T-cell (primary cell): Measurements from ENCODE around the gene ENPP1. TPM values are rescaled to one million over a fixed set of nuclear protein-coding genes. Genes with fewer than 3 reads are reported as not detected.

ENCODE experiments used
- ATAC-seq, 4 experiments: fragments of 200-7000 bp in 3 of 4; fragments of 150-1000 bp in 1 of 4; cut with Tn5 transposase; replicated peaks in 1 of 4; 1 replicate in 3 of 4; 2 replicates in 1 of 4; pipeline ENCODE4 v1.10.0; 2021; ENCODE audit warnings: moderate library complexity in 3 of 4, mild to moderate bottlenecking in 2 of 4, moderate number of reproducible peaks in 1 of 4
- CTCF ChIA-PET, 2 donors: fragments of 300-600 bp; sonication (Branson Sonifier 250); formaldehyde crosslinking; loops; one replicate each; lab custom pipeline; 2022; ENCODE audit warnings: antibody characterized with exemption in 2 of 2; lab: Charles Lee
- POLR2A ChIA-PET, 2 donors: fragments of 300-600 bp; sonication (Branson Sonifier 250); formaldehyde crosslinking; loops; one replicate each; lab custom pipeline; 2022; ENCODE audit warnings: antibody characterized with exemption in 2 of 2; lab: Charles Lee
- DNase-seq, 35 experiments: peaks; one replicate each; pipeline versions ENCODE4 v3.0.0 to v3.0.0-alpha.2; 2013 to 2023
- H3K27ac ChIP-seq: one replicate; pipeline ENCODE4 v1.5.1; 2013; ENCODE audit warnings: low read length
- H3K27me3 ChIP-seq, 2 experiments: replicated peaks in 1 of 2; 1 replicate in 1 of 2; 2 replicates in 1 of 2; pipeline versions ENCODE4 v1.6.1 to v1.7.0; 2013; ENCODE audit warnings: low read length in 1 of 2, mixed read lengths in 1 of 2; ENCODE audit not compliant: control insufficient read depth in 2 of 2, insufficient read depth in 2 of 2; ENCODE audit errors: extremely low read depth in 1 of 2
- H3K36me3 ChIP-seq, 2 donors: 1 replicate in 1 of 2; 2 replicates in 1 of 2; pipeline versions ENCODE4 v1.6.1 to v1.7.0; 2013; ENCODE audit warnings: low read length in 1 of 2; ENCODE audit not compliant: control insufficient read depth in 2 of 2, insufficient read depth in 1 of 2; ENCODE audit errors: extremely low read depth in 1 of 2
- H3K4me1 ChIP-seq, 2 experiments: 1 replicate in 1 of 2; 2 replicates in 1 of 2; pipeline versions ENCODE4 v1.6.1 to v1.7.0; 2013; ENCODE audit warnings: low read length in 2 of 2, mixed read lengths in 1 of 2; ENCODE audit not compliant: insufficient read depth in 2 of 2, control insufficient read depth in 1 of 2; ENCODE audit errors: extremely low read depth in 1 of 2
- H3K4me3 ChIP-seq, 2 donors: 1 replicate in 1 of 2; 2 replicates in 1 of 2; pipeline versions ENCODE4 v1.5.1 to v1.7.0; 2013; ENCODE audit warnings: mild to moderate bottlenecking in 2 of 2, low read length in 1 of 2, moderate library complexity in 1 of 2; ENCODE audit not compliant: control insufficient read depth in 1 of 2; ENCODE audit errors: extremely low read depth in 1 of 2
- H3K9me3 ChIP-seq: 2 replicates; pipeline ENCODE4 v1.7.0; 2013
- H3K27ac Mint-ChIP-seq, 2 donors: one replicate each; pipeline ENCODE4 v1.8.0; 2020 to 2021; ENCODE audit warnings: mild to moderate bottlenecking in 2 of 2, mixed read lengths in 2 of 2
- H3K27me3 Mint-ChIP-seq, 2 donors: one replicate each; pipeline ENCODE4 v1.8.0; 2021 to 2022; ENCODE audit warnings: mixed read lengths in 2 of 2
- H3K36me3 Mint-ChIP-seq: one replicate; pipeline ENCODE4 v1.8.0; 2021; ENCODE audit warnings: mixed read lengths
- H3K4me1 Mint-ChIP-seq, 3 donors: one replicate each; pipeline ENCODE4 v1.8.0; 2020 to 2022; ENCODE audit warnings: mixed read lengths in 3 of 3, mild to moderate bottlenecking in 1 of 3
- H3K4me3 Mint-ChIP-seq, 3 donors: one replicate each; pipeline ENCODE4 v1.8.0; 2020 to 2022; ENCODE audit warnings: mild to moderate bottlenecking in 3 of 3, mixed read lengths in 3 of 3, moderate library complexity in 3 of 3
- H3K9me3 Mint-ChIP-seq, 3 donors: one replicate each; pipeline ENCODE4 v1.8.0; 2020 to 2022; ENCODE audit warnings: mixed read lengths in 3 of 3
- WGBS: methylation state at CpG from one replicate; pipeline ENCODE4 v1.1.5; 2013; ENCODE audit warnings: missing lambda C conversion rate; ENCODE audit not compliant: insufficient coverage; 5-methylcytosine and 5-hydroxymethylcytosine counted together
- total RNA-seq, 35 experiments: library from RNA in 6 of 35; stranded (reverse) in 6 of 35; fragments of 120-200 nt in 1 of 35; gene quantifications; one replicate each; pipeline versions ENCODE4 v1.2.1 to v1.2.4 and lab custom pipeline; 2013 to 2026

ENPP1 gene
- total RNA-seq, 5 donors from 2014 or later (not counting 1 experiment from before 2014, with no cell fraction given), result 0.15 to 0.47 (median 0.35) TPM

DNA sequence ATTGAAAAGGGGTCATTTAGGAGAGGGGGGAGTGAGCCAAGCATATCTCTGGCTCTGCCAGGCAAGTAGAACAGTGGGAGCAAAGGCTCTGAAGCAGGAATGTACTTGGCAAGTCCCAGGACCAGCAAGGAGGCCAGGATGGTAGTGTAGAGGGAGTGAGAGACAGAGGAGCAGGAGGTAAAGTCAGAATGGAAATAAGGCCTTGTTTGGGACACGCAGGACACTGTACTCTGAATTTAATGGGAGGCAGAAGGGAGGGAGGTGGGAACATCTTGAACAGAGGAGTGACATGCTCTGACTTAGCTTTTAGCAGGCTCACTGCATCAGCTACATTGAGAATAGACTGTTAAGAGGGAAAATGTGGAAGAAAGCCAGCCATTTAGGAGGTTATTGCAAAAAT lies 37.0 kb upstream of the ENPP1 start:
- DNase-seq (no peak), ATAC-seq (no peak)
- Mint-ChIP-seq H3K4me1 (no peaks in the 10 kb centered on the region), H3K36me3 (no peaks in the 10 kb centered on the region), H3K4me3 (no peak overlapping the region), H3K27me3 (peaks cover 10 to 14% of the 10 kb centered on the region in 2 donors), H3K9me3 (no peaks in the 10 kb centered on the region), H3K27ac (no peak overlapping the region)
- no peak overlapping the region for H3K4me3 ChIP-seq
- H3K36me3 ChIP-seq, result no peaks in the 10 kb centered on the region
- H3K27me3 ChIP-seq, result peaks cover 0 to 2% of the 10 kb centered on the region in 2 experiments
- CTCF ChIA-PET, result no interaction called here
- no peaks in the 10 kb centered on the region for H3K9me3 ChIP-seq
- no peak overlapping the region for H3K27ac ChIP-seq
- WGBS, result 69% methylated on average over 1 of the region's 1 CpG
- H3K4me1 ChIP-seq, result no peaks in the 10 kb centered on the region
- POLR2A ChIA-PET, result no interaction called here

DNA sequence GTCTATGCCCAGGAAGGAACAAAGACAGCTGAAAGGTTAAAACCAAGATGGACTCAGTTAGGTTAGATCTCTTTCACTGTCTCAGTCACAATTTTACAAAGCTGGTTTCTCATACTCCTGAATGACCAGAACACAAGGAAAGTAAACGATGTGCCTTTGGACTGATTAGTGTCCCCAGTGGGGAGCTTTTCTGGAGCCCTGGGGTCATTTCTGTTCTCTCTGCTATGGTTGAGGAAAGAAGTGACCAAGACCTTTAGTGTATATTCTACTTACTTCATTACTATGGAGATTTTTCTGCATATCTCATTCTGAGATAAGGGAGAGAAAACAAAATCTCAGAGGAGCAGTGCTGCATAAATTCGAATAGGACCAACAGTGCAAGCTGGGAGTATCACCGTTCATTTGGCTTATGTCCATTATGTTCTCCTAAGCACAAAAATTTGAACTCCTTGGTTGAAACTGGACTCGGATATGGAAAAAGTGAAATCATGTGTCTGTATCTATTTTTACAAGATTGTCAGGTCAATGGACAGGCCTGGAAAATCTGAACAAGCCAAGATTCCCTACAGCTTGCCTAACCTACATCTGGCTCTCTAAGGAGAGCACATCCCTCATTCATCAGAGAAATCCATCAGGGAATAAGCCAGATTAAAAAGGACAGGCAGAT lies 34.4 kb upstream of the ENPP1 start:
- Histone ChIP-seq H3K4me1 (no peaks in the 10 kb centered on the region), H3K4me3 (no peak overlapping the region), H3K36me3 (no peaks in the 10 kb centered on the region), H3K27ac (no peak overlapping the region), H3K9me3 (no peaks in the 10 kb centered on the region), H3K27me3 (peaks cover 0 to 2% of the 10 kb centered on the region in 2 experiments)
- Mint-ChIP-seq H3K4me1 (no peaks in the 10 kb centered on the region), H3K4me3 (no peak overlapping the region), H3K36me3 (no peaks in the 10 kb centered on the region), H3K27me3 (peaks cover 11 to 14% of the 10 kb centered on the region in 2 donors), H3K9me3 (no peaks in the 10 kb centered on the region), H3K27ac (no peak overlapping the region)
- ATAC-seq (no peak), DNase-seq (no peak)
- ChIA-PET CTCF (no interaction called here), POLR2A (interaction anchor here in 1 of 2 donors (0.6 kb wide), 1 partner anchor 293 kb away, joined by 3 read pairs; no protein-coding TSS in a partner anchor)
- WGBS, result no CpG with 5 or more reads among the region's 4 CpGs

DNA sequence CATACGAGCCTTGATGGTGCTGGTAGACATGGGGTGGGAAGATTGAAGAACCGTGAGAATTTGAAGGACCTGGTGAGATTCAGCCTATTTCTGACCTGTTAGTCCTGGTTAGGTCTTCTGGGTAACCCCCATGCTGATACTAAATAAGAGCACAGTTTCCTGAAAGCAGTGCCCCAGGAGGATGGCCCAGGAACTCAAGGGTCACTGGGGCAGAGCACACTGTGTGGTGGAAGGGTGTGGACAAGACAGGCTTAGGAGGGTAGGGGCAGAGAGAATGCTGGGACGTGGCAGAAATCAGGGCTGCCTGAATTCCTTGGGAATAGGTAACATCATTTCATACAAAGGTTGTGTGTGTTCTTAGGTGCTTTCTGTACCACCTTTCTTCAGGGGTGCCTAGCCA lies 31.9 kb upstream of the ENPP1 start:
- Mint-ChIP-seq H3K27me3 (peaks cover 8 to 12% of the 10 kb centered on the region in 2 donors), H3K36me3 (no peaks in the 10 kb centered on the region), H3K27ac (no peak overlapping the region), H3K9me3 (no peaks in the 10 kb centered on the region), H3K4me3 (no peak overlapping the region), H3K4me1 (no peaks in the 10 kb centered on the region)
- Histone ChIP-seq H3K9me3 (no peaks in the 10 kb centered on the region), H3K27me3 (peaks cover 0 to 6% of the 10 kb centered on the region in 2 experiments), H3K36me3 (no peaks in the 10 kb centered on the region), H3K4me3 (no peak overlapping the region), H3K4me1 (no peaks in the 10 kb centered on the region), H3K27ac (no peak overlapping the region)
- WGBS, result 67% methylated on average over 1 of the region's 3 CpGs
- CTCF ChIA-PET, result no interaction called here
- no peak for DNase-seq
- ATAC-seq, result no peak
- POLR2A ChIA-PET, result no interaction called here

DNA sequence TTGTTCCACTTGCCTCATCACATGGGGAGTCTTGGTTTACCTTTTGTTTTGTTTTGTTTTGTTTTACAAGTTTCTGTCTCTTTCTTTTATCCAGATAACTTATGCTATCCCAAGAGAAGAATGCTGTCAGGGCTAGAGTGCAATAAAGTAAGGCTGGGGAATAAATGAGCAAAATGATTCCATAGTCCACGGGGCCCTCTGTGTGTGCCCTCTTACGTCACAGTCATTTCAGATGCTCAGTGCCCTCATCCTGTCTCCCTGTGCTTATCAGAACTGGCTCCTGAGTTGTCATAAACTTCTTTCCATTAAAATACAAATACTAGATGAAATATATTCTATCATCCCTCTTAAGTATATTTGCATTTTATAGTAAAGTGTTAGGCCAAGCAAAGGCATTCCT lies 30.8 kb upstream of the ENPP1 start:
- Histone ChIP-seq H3K9me3 (no peaks in the 10 kb centered on the region), H3K27me3 (peaks cover 0 to 8% of the 10 kb centered on the region in 2 experiments), H3K4me3 (no peak overlapping the region), H3K36me3 (no peaks in the 10 kb centered on the region), H3K4me1 (no peaks in the 10 kb centered on the region), H3K27ac (no peak overlapping the region)
- no CpG with 5 or more reads among the region's 2 CpGs for WGBS
- ChIA-PET POLR2A (no interaction called here), CTCF (interaction anchor here in 1 of 2 donors (0.6 kb wide), 1 partner anchor 124 kb away, joined by 3 read pairs; no protein-coding TSS in a partner anchor)
- H3K4me3 Mint-ChIP-seq, result no peak overlapping the region
- ATAC-seq (no peak), DNase-seq (no peak)
- no peaks in the 10 kb centered on the region for H3K9me3 Mint-ChIP-seq
- no peaks in the 10 kb centered on the region for H3K4me1 Mint-ChIP-seq
- peaks cover 5 to 12% of the 10 kb centered on the region in 2 donors for H3K27me3 Mint-ChIP-seq
- H3K36me3 Mint-ChIP-seq, result no peaks in the 10 kb centered on the region
- H3K27ac Mint-ChIP-seq, result no peak overlapping the region

DNA sequence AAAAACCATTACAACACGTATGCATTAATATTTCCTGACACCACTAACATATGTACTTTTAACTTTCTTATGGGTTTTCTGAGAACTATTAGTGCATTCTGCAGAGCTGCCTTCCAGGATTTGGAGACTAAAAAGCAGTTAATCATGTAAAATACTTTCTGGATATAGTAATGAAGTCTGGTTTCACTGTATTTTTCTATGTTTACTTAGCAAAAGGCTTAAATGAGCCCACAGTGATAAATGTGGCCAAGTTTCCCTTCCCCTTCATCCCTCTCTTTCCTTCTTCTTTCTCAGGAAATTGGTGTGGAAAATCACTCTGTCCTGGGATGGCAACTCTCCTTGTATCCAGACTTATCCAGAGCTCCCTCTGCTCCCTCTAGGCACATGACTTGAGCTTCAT lies 29.7 kb upstream of the ENPP1 start:
- peaks cover 0 to 8% of the 10 kb centered on the region in 2 experiments for H3K27me3 ChIP-seq
- Mint-ChIP-seq H3K9me3 (no peaks in the 10 kb centered on the region), H3K27ac (no peak overlapping the region), H3K4me1 (no peaks in the 10 kb centered on the region), H3K27me3 (peaks cover 8 to 11% of the 10 kb centered on the region in 2 donors), H3K4me3 (no peak overlapping the region), H3K36me3 (no peaks in the 10 kb centered on the region)
- no peaks in the 10 kb centered on the region for H3K4me1 ChIP-seq
- no peaks in the 10 kb centered on the region for H3K9me3 ChIP-seq
- POLR2A ChIA-PET, result no interaction called here
- DNase-seq (no peak), ATAC-seq (no peak)
- CTCF ChIA-PET, result no interaction called here
- H3K4me3 ChIP-seq, result no peak overlapping the region
- no peaks in the 10 kb centered on the region for H3K36me3 ChIP-seq
- H3K27ac ChIP-seq, result no peak overlapping the region
- no CpG with 5 or more reads among the region's 1 CpG for WGBS

DNA sequence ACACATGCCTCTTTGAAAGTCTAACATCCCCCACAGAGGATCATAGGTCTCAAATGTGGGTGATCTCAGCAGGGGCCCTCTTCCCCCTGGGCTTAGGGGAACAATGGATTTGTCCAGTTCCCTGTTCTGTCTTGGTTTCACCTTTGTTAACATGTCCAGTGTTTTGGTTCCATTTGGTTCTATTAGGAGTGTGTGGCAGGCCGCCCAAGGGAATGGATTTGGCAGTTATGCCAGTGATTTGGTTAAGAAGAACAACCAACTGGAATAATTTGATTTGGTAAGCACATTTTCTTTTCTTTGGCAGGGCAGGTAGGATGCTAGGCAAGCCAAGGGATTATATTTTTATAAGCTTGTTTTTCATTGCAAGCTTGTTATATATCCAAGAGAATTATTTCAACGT lies 28.5 kb upstream of the ENPP1 start:
- CTCF ChIA-PET, result no interaction called here

More for the DNA sequence above, 28.5 kb upstream of the ENPP1 start:
- no peak for ATAC-seq
- H3K27me3 Mint-ChIP-seq, result peaks cover 11 to 13% of the 10 kb centered on the region in 2 donors
- Histone ChIP-seq H3K27ac (no peak overlapping the region), H3K27me3 (peaks cover 0 to 8% of the 10 kb centered on the region in 2 experiments), H3K9me3 (no peaks in the 10 kb centered on the region), H3K36me3 (no peaks in the 10 kb centered on the region), H3K4me1 (no peaks in the 10 kb centered on the region), H3K4me3 (no peak overlapping the region)
- POLR2A ChIA-PET, result no interaction called here
- no peaks in the 10 kb centered on the region for H3K36me3 Mint-ChIP-seq
- no peak overlapping the region for H3K27ac Mint-ChIP-seq
- 86% methylated on average over 1 of the region's 2 CpGs for WGBS
- H3K4me3 Mint-ChIP-seq, result no peak overlapping the region
- H3K9me3 Mint-ChIP-seq, result no peaks in the 10 kb centered on the region
- DNase-seq, result no peak
- H3K4me1 Mint-ChIP-seq, result no peaks in the 10 kb centered on the region
